HG02870 (cell line): ENCODE data around the gene RNF126.

Experiments used
- ATAC-seq: cut with Tn5 transposase; IDR thresholded peaks from one replicate; pipeline ENCODE4 v1.9.1; 2021; ENCODE audit warnings: mild to moderate bottlenecking, moderate library complexity; ENCODE audit not compliant: unreplicated experiment

The RNF126 gene

GRCh38 chr19:664913-665443, 2.0 kb upstream of the RNF126 start:
- no peak for ATAC-seq

GRCh38 chr19:663682-664117, 686 bp upstream of the RNF126 start:
- no peak for ATAC-seq

- ATAC-seq = no peak
These were observed 630 bp downstream of the RNF126 start for GRCh38 chr19:662207-662961.

- ATAC-seq = no peak
These were observed 1.4 kb downstream of the RNF126 start for GRCh38 chr19:661427-662196.

GRCh38 chr19:660793-661426, 2.1 kb downstream of the RNF126 start:
- ATAC-seq = no peak

GRCh38 chr19:658916-659839, 3.8 kb downstream of the RNF126 start:
- no peak for ATAC-seq

GRCh38 chr19:658059-658839, 4.8 kb downstream of the RNF126 start:
- no peak for ATAC-seq

- no peak for ATAC-seq
These were observed 5.4 kb downstream of the RNF126 start for GRCh38 chr19:657611-658010.

GRCh38 chr19:656751-657559, 6.1 kb downstream of the RNF126 start:
- ATAC-seq = no peak

GRCh38 chr19:655691-656090, 7.3 kb downstream of the RNF126 start:
- no peak for ATAC-seq

- ATAC-seq = no peak
These were observed 9.6 kb downstream of the RNF126 start for GRCh38 chr19:653425-653824.

GRCh38 chr19:652467-653389, 10.3 kb downstream of the RNF126 start:
- ATAC-seq = no peak

- no peak for ATAC-seq
These were observed 11.0 kb downstream of the RNF126 start for GRCh38 chr19:651991-652390.

- no peak for ATAC-seq
These were observed 11.7 kb downstream of the RNF126 start for GRCh38 chr19:651114-651818.

- ATAC-seq = no peak
These were observed 12.9 kb downstream of the RNF126 start for GRCh38 chr19:650121-650520.

GRCh38 chr19:648904-649801, 13.9 kb downstream of the RNF126 start:
- ATAC-seq = no peak
